Body of pancreas (tissue), 4 donors: ENCODE measurements around the gene ZNF407.

Experiments used
- POLR2A ChIP-seq, 3 donors: fragments of 450-650 bp; IDR thresholded peaks; one replicate each; pipeline ENCODE4 v1.6.1; 2016; ENCODE audit warnings: antibody characterized with exemption in 3 of 3, mild to moderate bottlenecking in 2 of 3
- TF ChIP-seq, protein P1 (sequence below), 7 experiments: fragments of 450-650 bp in 4 of 7; fragments of 200-600 bp in 3 of 7; sonication (generic) in 3 of 7; IDR thresholded peaks; one replicate each; pipeline ENCODE4 v1.5.1; 2016 to 2019; ENCODE audit warnings: antibody characterized with exemption in 7 of 7

DNA sequence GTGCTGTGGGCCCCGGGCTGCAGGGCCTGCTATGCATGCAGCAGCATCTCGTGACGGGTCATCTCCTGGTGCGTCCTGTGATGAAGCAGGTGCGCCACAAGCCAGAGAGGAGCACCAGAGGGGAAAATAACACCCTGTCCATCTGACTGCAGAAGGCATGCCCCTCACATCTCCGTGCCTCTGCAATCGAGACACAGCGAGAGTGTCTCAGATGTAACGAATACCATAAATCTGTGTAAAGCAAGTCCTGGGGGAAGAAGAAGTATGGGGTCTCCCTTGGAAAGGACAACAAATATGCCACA is 473.8 kb downstream of the ZNF407 start:
- TF ChIP-seq, protein P1, sequence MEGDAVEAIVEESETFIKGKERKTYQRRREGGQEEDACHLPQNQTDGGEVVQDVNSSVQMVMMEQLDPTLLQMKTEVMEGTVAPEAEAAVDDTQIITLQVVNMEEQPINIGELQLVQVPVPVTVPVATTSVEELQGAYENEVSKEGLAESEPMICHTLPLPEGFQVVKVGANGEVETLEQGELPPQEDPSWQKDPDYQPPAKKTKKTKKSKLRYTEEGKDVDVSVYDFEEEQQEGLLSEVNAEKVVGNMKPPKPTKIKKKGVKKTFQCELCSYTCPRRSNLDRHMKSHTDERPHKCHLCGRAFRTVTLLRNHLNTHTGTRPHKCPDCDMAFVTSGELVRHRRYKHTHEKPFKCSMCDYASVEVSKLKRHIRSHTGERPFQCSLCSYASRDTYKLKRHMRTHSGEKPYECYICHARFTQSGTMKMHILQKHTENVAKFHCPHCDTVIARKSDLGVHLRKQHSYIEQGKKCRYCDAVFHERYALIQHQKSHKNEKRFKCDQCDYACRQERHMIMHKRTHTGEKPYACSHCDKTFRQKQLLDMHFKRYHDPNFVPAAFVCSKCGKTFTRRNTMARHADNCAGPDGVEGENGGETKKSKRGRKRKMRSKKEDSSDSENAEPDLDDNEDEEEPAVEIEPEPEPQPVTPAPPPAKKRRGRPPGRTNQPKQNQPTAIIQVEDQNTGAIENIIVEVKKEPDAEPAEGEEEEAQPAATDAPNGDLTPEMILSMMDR (IDR thresholded peaks at IDR 0.05), result no peak
- TF ChIP-seq POLR2A (IDR thresholded peaks at IDR 0.05), result no peak
